Thyroid gland (tissue), 4 donors: ENCODE data around the gene TPD52L2. TPM values are rescaled to one million over a fixed set of nuclear protein-coding genes. Genes with fewer than 3 reads are reported as not detected.

ENCODE experiments used
- DNase-seq, 2 donors: peaks; one replicate each; pipeline ENCODE4 v3.0.0-alpha.2; 2019
- H3K27ac ChIP-seq, 3 donors: fragments of 200-600 bp; sonication (generic); 1 replicate in 2 of 3; 2 replicates in 1 of 3; pipeline ENCODE4 v1.5.1; 2016 to 2019; ENCODE audit warnings: mild to moderate bottlenecking in 1 of 3, moderate library complexity in 1 of 3
- H3K27me3 ChIP-seq: fragments of 200-600 bp; sonication (generic); one replicate; pipeline ENCODE4 v1.5.1; 2019
- H3K36me3 ChIP-seq, 2 donors: fragments of 200-600 bp; sonication (generic); one replicate each; pipeline ENCODE4 v1.5.1; 2016 to 2019
- H3K4me1 ChIP-seq, 2 donors: fragments of 200-600 bp; sonication (generic); one replicate each; pipeline ENCODE4 v1.5.1; 2017 to 2019
- H3K4me3 ChIP-seq, 3 donors: fragments of 200-600 bp; sonication (generic); replicated peaks in 1 of 3; 1 replicate in 2 of 3; 2 replicates in 1 of 3; pipeline ENCODE4 v1.5.1; 2016; ENCODE audit warnings: mild to moderate bottlenecking in 1 of 3
- H3K9me3 ChIP-seq: fragments of 200-600 bp; sonication (generic); one replicate; pipeline ENCODE4 v1.5.1; 2017
- CTCF ChIP-seq, 6 experiments: fragments of 200-600 bp in 3 of 6; fragments of 450-650 bp in 3 of 6; sonication (generic) in 3 of 6; IDR thresholded peaks; one replicate each; pipeline ENCODE4 v1.5.1; 2016 to 2019; ENCODE audit warnings: antibody characterized with exemption in 6 of 6, mild to moderate bottlenecking in 2 of 6, inconsistent platforms in 1 of 6, moderate library complexity in 1 of 6
- POLR2A ChIP-seq, 2 donors: fragments of 450-650 bp; IDR thresholded peaks; one replicate each; pipeline ENCODE4 v1.6.1; 2017; ENCODE audit warnings: antibody characterized with exemption in 2 of 2, mild to moderate bottlenecking in 2 of 2, moderate library complexity in 1 of 2
- WGBS, 2 donors: methylation state at CpG; one replicate each; pipeline ENCODE4 v1.1.5; 2017; 5-methylcytosine and 5-hydroxymethylcytosine counted together
- intact Hi-C: fragments of 100-400 bp; cut with DNase I; formaldehyde crosslinking; loops from one replicate; pipeline ENCODE4 v1.15.1; 2023
- total RNA-seq, 4 donors: library from RNA; depleted of rRNA; stranded (reverse); fragments of >200 nt; gene quantifications; one replicate each; pipeline ENCODE4 v1.2.3, GENCODE V29; 2016

TPD52L2 gene
- total RNA-seq, 4 donors from 2014 or later: 69.4 to 93.3 (median 89.6) TPM

GRCh38 chr20:63889241-63890200, 24.5 kb downstream of the TPD52L2 start:
- DNase-seq: no peak
- Histone ChIP-seq H3K27me3 (no peaks in the 10 kb centered on the region), H3K4me3 (no peak overlapping the region), H3K4me1 (peaks cover 6 to 14% of the 10 kb centered on the region in 2 donors), H3K36me3 (peaks cover 26 to 49% of the 10 kb centered on the region in 2 donors), H3K9me3 (no peaks in the 10 kb centered on the region), H3K27ac (no peak overlapping the region)
- TF ChIP-seq POLR2A (IDR thresholded peaks at IDR 0.05) (no peak), CTCF (IDR thresholded peaks at IDR 0.05) (no peak)
- intact Hi-C loops: no loop called here
- 86 to 88% methylated on average over 25 of the region's 25 CpGs for WGBS, 2 donors

DNA sequence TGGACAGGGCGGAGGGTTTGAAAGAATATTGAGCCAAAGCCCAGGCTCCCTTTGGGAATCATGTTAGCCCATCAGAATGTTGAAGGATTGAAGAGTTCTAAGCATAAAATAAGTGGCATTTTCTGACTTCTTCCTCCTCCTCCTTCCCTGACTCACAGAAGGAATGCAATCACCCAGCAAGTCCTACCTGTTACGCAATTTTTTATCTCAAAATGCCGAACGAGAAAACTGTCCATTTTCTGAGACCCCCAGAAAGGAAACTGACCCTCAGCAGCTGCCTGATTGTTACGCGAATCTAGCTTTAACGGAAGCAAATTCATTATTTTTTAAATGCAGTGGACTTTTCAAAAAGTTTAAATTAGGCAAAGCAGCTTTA, 25.1 kb downstream of the TPD52L2 start:
- no peak for TF ChIP-seq POLR2A (IDR thresholded peaks at IDR 0.05)
- TF ChIP-seq CTCF (IDR thresholded peaks at IDR 0.05): no peak
- Histone ChIP-seq H3K27me3 (no peaks in the 10 kb centered on the region), H3K27ac (peak overlapping the region in 1 of 3 donors; percentile 23), H3K9me3 (no peaks in the 10 kb centered on the region), H3K4me1 (peaks cover 6 to 15% of the 10 kb centered on the region in 2 donors), H3K36me3 (peaks cover 23 to 42% of the 10 kb centered on the region in 2 donors), H3K4me3 (no peak overlapping the region)
- 67 to 72% methylated on average over 7 of the region's 7 CpGs for WGBS, 2 donors
- DNase-seq: no peak
- intact Hi-C loops: no loop called here

DNA sequence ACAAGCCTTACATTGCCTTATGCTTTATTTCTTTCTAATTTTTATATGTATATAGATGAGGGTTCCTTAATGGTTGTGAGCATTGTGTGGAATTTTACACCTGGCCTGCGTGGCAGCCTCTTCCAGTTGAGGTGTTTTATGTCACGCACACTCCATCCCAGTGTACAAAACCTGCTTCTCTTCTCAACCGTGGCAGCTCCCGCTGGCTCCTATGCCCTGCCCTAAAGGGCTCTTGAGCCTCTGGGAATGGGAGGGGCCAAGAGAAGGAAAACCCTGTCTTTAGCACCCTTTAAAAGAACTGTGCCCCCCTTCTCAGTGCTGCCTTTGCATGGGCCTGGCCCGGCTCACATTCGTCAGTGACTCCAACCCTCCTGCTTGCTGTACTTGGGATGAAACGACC, 25.5 kb downstream of the TPD52L2 start:
- H3K27me3 ChIP-seq: no peaks in the 10 kb centered on the region
- 45 to 47% methylated on average over 7 of the region's 7 CpGs for whole genome bisulfite sequencing, 2 donors
- H3K9me3 ChIP-seq: no peaks in the 10 kb centered on the region
- peaks cover 19 to 42% of the 10 kb centered on the region in 2 donors for H3K36me3 ChIP-seq
- intact Hi-C loops: no loop called here
- DNase-seq: peak; percentile 76 to 78
- TF ChIP-seq POLR2A (IDR thresholded peaks at IDR 0.05) (peak in 1 of 2 donors; percentile 6), CTCF (IDR thresholded peaks at IDR 0.05) (no peak)
- peaks cover 6 to 15% of the 10 kb centered on the region in 2 donors for H3K4me1 ChIP-seq
- H3K27ac ChIP-seq: peak overlapping the region in 2 of 3 donors; percentile 25 to 35
- no peak overlapping the region for H3K4me3 ChIP-seq

- H3K36me3 ChIP-seq: peaks cover 19 to 42% of the 10 kb centered on the region in 2 donors
- H3K4me3 ChIP-seq: no peak overlapping the region
- peak overlapping the region in 2 of 3 donors; percentile 25 to 35 for H3K27ac ChIP-seq
- intact Hi-C loops: no loop called here
- TF ChIP-seq CTCF (IDR thresholded peaks at IDR 0.05) (no peak), POLR2A (IDR thresholded peaks at IDR 0.05) (no peak)
- DNase-seq: peak; percentile 48 to 55
- H3K27me3 ChIP-seq: no peaks in the 10 kb centered on the region
- 80 to 81% methylated on average over 25 to 27 of the region's 29 CpGs for WGBS, 2 donors
- H3K4me1 ChIP-seq: peaks cover 12 to 22% of the 10 kb centered on the region in 2 donors
- no peaks in the 10 kb centered on the region for H3K9me3 ChIP-seq
These were observed 26.3 kb downstream of the TPD52L2 start for GRCh38 chr20:63891061-63892002.
